HG03354 (cell line): ENCODE measurements around the gene KRTAP8-1.

Experiments used
- ATAC-seq: cut with Tn5 transposase; IDR thresholded peaks from one replicate; pipeline ENCODE4 v1.9.1; 2021; ENCODE audit warnings: mild to moderate bottlenecking; ENCODE audit not compliant: unreplicated experiment, poor library complexity, severe bottlenecking

Gene KRTAP8-1, protein sequence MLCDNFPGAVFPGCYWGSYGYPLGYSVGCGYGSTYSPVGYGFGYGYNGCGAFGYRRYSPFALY

DNA sequence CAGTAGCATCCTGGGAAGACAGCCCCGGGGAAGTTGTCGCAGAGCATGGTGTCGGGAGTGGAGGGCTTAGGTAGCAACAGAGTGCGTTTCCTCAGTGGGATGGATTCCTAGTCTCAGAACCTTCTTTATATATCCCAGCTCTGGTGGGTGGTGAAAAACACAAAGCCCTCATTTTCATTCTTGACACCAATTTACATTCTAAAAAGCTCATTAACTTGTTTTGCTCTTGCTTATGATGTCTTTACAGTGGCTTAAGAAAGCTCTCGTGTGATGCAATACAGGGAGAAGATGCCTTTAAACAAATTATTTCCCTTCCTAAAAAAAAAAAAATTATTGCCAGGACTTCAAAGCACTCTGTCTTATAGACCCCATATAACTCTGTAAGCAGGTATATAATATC, at the start of gene KRTAP8-1:
Gene KRTAP8-1, minus strand, starts transcription at position 101 of the 400 bp plus-strand sequence. Its CDS starts 54 bp downstream, at position 47.
- no peak for ATAC-seq

GRCh38 chr21:30847627-30848500, 34.8 kb upstream of the KRTAP8-1 start:
- ATAC-seq: no peak

DNA sequence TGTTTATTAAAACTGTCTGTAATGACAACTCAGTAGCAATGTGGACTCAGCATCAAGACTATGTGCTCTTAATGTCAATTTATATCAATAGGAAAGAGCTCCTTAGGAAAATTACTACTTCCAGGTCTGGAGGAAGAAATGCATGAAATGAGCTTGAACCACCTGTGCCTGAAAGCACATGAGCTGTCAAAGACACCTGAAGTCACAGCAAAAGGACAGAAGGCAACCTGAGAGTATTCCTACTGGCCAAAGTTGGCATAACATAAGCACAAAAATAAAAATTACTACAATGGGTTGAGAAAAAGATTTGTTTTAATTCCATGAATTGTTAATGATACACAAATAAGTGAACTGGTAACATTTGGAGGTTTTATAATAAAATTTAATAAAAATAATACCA, 29.9 kb upstream of the KRTAP8-1 start:
- ATAC-seq: no peak

DNA sequence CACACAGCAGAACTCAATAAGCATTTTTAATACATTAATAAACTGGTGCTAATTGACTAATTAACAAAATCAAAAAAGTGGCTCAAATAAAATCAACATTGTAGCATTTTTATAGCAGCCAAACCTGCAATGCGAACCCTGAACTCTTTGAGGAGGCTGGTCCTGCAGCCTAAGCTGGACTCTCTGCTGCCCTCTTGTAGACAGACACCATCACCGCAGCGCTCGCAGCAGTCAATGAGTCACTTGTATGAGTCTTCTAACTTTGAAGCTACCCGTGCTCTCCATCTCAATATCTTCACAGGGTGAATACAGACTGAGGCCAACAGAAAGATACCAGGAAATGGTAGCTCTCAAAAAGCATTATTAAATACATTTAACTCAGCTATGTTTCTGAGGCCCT, 26.2 kb upstream of the KRTAP8-1 start:
- no peak for ATAC-seq

DNA sequence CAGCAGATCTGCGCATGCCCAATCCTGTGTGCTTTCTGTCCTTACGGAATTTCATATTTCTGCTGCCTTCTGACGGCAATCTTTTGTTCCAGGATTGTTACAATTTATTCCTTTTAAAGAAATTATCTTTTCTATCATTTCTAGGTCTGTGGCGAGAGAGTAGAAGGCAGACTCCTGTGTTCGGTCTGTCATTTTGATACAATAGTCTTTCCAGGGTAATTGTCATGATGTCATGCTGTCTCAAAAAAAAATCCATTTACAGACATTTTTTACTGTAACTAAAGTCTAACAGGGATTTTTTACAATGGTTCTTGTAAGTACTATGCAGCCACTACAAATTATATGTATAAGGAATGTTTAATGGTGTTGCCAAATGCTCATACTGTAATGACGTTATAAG, 25.5 kb upstream of the KRTAP8-1 start:
- ATAC-seq: no peak

GRCh38 chr21:30831194-30831765, 18.2 kb upstream of the KRTAP8-1 start:
- no peak for ATAC-seq

DNA sequence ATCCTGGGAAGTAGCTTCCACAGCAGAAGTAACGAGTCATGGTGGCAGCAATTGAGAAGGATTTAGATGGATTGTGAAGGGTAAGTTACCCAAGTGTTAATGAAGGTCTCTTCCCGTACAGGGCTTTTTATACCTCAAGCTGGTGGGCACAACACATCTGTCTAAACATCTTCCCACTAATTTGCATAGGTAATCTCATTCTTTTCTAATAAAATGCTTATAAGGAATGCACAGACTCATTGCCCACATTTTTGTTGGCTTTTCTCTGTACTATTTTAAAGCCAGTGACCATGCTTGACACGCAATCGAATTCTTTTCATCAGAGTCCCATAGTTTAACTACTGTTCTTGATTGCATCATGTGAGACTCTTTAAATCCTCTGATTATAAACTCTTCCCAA, 16.6 kb upstream of the KRTAP8-1 start, which contains the start of gene KRTAP7-1:
Gene KRTAP7-1, minus strand, starts transcription at position 101 of the 400 bp plus-strand sequence. Its CDS starts 61 bp downstream, at position 40.
- ATAC-seq: no peak

- no peak for ATAC-seq
These were observed 6.0 kb upstream of the KRTAP8-1 start for GRCh38 chr21:30818837-30819610.

DNA sequence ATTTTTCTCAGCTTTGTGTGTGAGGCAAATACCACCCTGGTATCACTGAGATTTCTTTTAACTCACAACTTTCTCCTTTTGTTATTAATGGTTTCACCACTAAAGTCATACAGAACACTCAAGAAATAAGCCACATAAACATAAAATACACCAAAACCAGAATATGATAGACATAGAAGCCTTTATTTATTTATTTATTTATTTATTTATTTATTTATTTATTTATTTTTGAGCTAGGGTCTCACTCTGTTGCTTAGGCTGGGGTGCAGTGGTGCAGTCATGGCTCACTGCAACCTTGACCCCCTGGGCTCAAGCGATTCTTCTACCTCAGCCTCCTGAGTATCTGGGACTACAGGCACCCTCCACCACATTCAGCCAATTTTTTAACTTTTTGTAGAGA, 12.5 kb downstream of the KRTAP8-1 start:
- ATAC-seq: no peak

DNA sequence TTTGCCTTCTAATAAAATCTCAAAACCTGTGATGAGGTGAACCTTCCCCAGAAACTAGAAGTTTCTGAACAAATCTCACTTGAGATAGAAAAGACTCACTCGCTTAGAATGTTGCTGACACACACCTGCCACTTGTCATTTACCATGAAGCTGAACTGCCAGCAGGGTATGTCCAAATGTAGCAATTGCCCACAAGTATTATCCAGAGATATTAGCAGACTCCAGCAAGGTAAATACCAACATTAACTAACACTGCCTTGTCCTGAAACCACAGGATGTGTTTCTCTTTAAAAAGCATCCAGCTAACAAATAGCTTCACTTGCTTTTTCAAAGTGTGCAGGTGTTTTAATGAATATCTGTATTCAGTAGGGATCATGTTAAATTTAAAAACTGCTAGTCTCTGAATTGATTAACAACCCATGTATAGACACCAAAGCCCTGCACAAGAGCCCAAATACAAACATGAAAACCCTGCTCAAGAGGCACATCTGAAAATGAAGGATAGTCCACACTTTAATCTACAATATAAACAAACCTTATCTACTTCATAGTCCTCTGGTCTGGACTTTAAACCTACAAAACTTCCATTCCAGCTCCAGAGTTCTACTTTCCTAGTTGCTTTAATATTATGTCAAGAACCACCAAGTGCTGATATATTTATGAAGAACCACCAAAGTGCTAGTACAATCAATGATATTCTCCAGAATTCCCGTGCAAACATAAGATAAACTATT, 19.3 kb downstream of the KRTAP8-1 start:
- ATAC-seq: no peak

DNA sequence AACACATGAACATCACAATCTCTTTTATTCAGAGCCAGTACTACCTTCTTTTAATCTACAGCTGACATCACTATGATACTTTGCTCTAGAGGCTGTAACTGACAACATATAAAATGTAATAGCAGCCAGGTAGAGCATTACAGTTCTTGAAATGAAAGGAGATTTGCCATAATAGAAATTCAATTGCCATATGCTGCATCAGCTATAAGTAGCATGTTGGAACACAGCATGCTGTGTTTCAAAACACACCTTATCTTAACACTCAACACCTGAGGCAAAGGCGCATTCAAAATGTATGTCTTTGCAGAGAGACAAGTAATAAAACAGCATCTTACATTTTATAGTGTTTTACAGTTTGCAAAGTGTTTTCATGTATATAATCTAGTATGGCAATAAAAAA, 33.8 kb downstream of the KRTAP8-1 start:
- ATAC-seq: no peak

- no peak for ATAC-seq
These were observed 43.2 kb downstream of the KRTAP8-1 start for GRCh38 chr21:30769724-30770431.
